HEK293 (cell line): Measurements from ENCODE around the gene TWIST2.

Source experiments
- CTCF ChIA-PET: fragments of 350-600 bp; formaldehyde crosslinking; extraction: SDS; loops from one replicate; lab custom pipeline; 2021; ENCODE audit warnings: antibody characterized with exemption; lab: Yijun Ruan, JAX
- POLR2A ChIA-PET: fragments of 300-600 bp; formaldehyde crosslinking; extraction: SDS; loops from one replicate; lab custom pipeline; 2020; ENCODE audit warnings: antibody characterized with exemption, inconsistent platforms; lab: Yijun Ruan, JAX
- H3K27ac ChIP-seq: fragments of 200-500 bp; sonication (Bioruptor generic); 2 replicates; pipeline ENCODE4 v1.5.1; 2014; ENCODE audit warnings: low read depth, low read length, control low read depth, inconsistent platforms; ENCODE audit errors: extremely low read depth
- H3K36me3 ChIP-seq, 2 experiments: fragments of 200-500 bp in 1 of 2; sonication (Bioruptor generic) in 1 of 2; 1 replicate in 1 of 2; 2 replicates in 1 of 2; pipeline ENCODE4 v1.5.1; 2014 to 2017; ENCODE audit warnings: inconsistent platforms in 2 of 2, low read length in 2 of 2; ENCODE audit not compliant: control insufficient read depth in 2 of 2, insufficient read depth in 1 of 2
- H3K4me1 ChIP-seq: fragments of 200-500 bp; sonication (Bioruptor generic); 2 replicates; pipeline ENCODE4 v1.5.1; 2014; ENCODE audit warnings: mild to moderate bottlenecking, low read length, inconsistent platforms; ENCODE audit not compliant: control insufficient read depth, insufficient read depth
- H3K4me3 ChIP-seq: 2 replicates; pipeline ENCODE4 v1.5.1; 2011; ENCODE audit warnings: low read depth, mild to moderate bottlenecking, control low read depth, low read length, moderate library complexity
- H3K9me3 ChIP-seq: fragments of 200-500 bp; sonication (Bioruptor generic); 2 replicates; pipeline ENCODE4 v1.5.1; 2014; ENCODE audit warnings: low read depth, low read length, inconsistent platforms; ENCODE audit not compliant: control insufficient read depth, insufficient read depth
- OVOL3 ChIP-seq: fragments of 450-650 bp; formaldehyde crosslinking; IDR thresholded peaks from 2 replicates; pipeline ENCODE4 v1.5.1; 2016; ENCODE audit warnings: missing biosample characterization, missing genetic modification characterization
- WT1 ChIP-seq: fragments of 450-650 bp; formaldehyde crosslinking; IDR thresholded peaks from 2 replicates; pipeline ENCODE4 v1.5.1; 2016; ENCODE audit warnings: missing biosample characterization, missing genetic modification characterization
- YY1 ChIP-seq: fragments of 450-650 bp; formaldehyde crosslinking; IDR thresholded peaks from 2 replicates; pipeline ENCODE4 v1.5.1; 2018; ENCODE audit warnings: missing biosample characterization, missing genetic modification characterization
- ZBTB17 ChIP-seq: fragments of 450-650 bp; formaldehyde crosslinking; IDR thresholded peaks from 2 replicates; pipeline ENCODE4 v1.5.1; 2016; ENCODE audit warnings: missing biosample characterization, missing genetic modification characterization
- ZNF10 ChIP-seq: fragments of 450-650 bp; formaldehyde crosslinking; IDR thresholded peaks from 2 replicates; pipeline ENCODE4 v1.5.1; 2017; ENCODE audit warnings: missing biosample characterization, missing genetic modification characterization
- ZNF16 ChIP-seq: fragments of 450-650 bp; formaldehyde crosslinking; IDR thresholded peaks from 2 replicates; pipeline ENCODE4 v1.5.1; 2016; ENCODE audit warnings: low read depth, missing biosample characterization, missing genetic modification characterization
- ZNF169 ChIP-seq: fragments of 450-650 bp; formaldehyde crosslinking; IDR thresholded peaks from 2 replicates; pipeline ENCODE4 v1.5.1; 2016; ENCODE audit warnings: missing biosample characterization, missing genetic modification characterization
- ZNF19 ChIP-seq: fragments of 450-650 bp; formaldehyde crosslinking; IDR thresholded peaks from 2 replicates; pipeline ENCODE4; 2016; ENCODE audit warnings: missing biosample characterization, missing genetic modification characterization, low read depth
- ZNF223 ChIP-seq: fragments of 450-650 bp; formaldehyde crosslinking; IDR thresholded peaks from 2 replicates; pipeline ENCODE4 v1.5.1; 2016; ENCODE audit warnings: missing biosample characterization, missing genetic modification characterization
- ZNF23 ChIP-seq: fragments of 450-650 bp; formaldehyde crosslinking; IDR thresholded peaks from 2 replicates; pipeline ENCODE4 v1.5.1; 2016; ENCODE audit warnings: missing biosample characterization, missing genetic modification characterization, borderline replicate concordance
- ZNF24 ChIP-seq: fragments of 450-650 bp; formaldehyde crosslinking; IDR thresholded peaks from 2 replicates; pipeline ENCODE4 v1.5.1; 2016; ENCODE audit warnings: missing biosample characterization, missing genetic modification characterization
- ZNF292 ChIP-seq: fragments of 450-650 bp; formaldehyde crosslinking; IDR thresholded peaks from 2 replicates; pipeline ENCODE4 v1.5.1; 2016; ENCODE audit warnings: low read depth, missing biosample characterization, missing genetic modification characterization, borderline replicate concordance
- ZNF48 ChIP-seq: fragments of 450-650 bp; formaldehyde crosslinking; IDR thresholded peaks from 2 replicates; pipeline ENCODE4 v1.5.1; 2016; ENCODE audit warnings: missing biosample characterization, missing genetic modification characterization
- ZNF555 ChIP-seq: fragments of 450-650 bp; formaldehyde crosslinking; conservative IDR thresholded peaks from 2 replicates; pipeline ENCODE4 v1.5.1; 2017; ENCODE audit warnings: missing biosample characterization, mild to moderate bottlenecking, missing genetic modification characterization, inconsistent platforms
- ZNF561 ChIP-seq: fragments of 450-650 bp; IDR thresholded peaks from 2 replicates; pipeline ENCODE4 v1.5.1; 2018; ENCODE audit warnings: missing biosample characterization, missing genetic modification characterization, borderline replicate concordance
- ZNF623 ChIP-seq: fragments of 450-650 bp; formaldehyde crosslinking; IDR thresholded peaks from 2 replicates; pipeline ENCODE4 v1.5.1; 2016; ENCODE audit warnings: missing biosample characterization, missing genetic modification characterization
- ZNF626 ChIP-seq: fragments of 450-650 bp; sonication (Bioruptor Pico); formaldehyde crosslinking; IDR thresholded peaks from 2 replicates; pipeline ENCODE4 v1.5.1; 2018; ENCODE audit warnings: missing biosample characterization, missing genetic modification characterization, inconsistent platforms
- ZNF677 ChIP-seq: fragments of 450-650 bp; IDR thresholded peaks from 2 replicates; pipeline ENCODE4 v1.5.0; 2018; ENCODE audit warnings: missing biosample characterization, mild to moderate bottlenecking, missing genetic modification characterization, moderate library complexity
- ZNF76 ChIP-seq: fragments of 450-650 bp; formaldehyde crosslinking; IDR thresholded peaks from 2 replicates; pipeline ENCODE4; 2016; ENCODE audit warnings: low read depth, missing biosample characterization, missing genetic modification characterization, borderline replicate concordance
- ZSCAN30 ChIP-seq: fragments of 450-650 bp; IDR thresholded peaks from 2 replicates; pipeline ENCODE4 v1.5.1; 2018; ENCODE audit warnings: missing biosample characterization, mild to moderate bottlenecking, missing genetic modification characterization, moderate library complexity
- TF ChIP-seq, protein P1 (sequence below): fragments of 450-650 bp; formaldehyde crosslinking; IDR thresholded peaks from 2 replicates; pipeline ENCODE4 v1.5.1; 2016; ENCODE audit warnings: missing biosample characterization, missing genetic modification characterization, borderline replicate concordance
- TF ChIP-seq, protein P2 (sequence below): fragments of 450-650 bp; formaldehyde crosslinking; IDR thresholded peaks from 2 replicates; pipeline ENCODE4 v1.5.1; 2017; ENCODE audit warnings: missing biosample characterization, mild to moderate bottlenecking, missing genetic modification characterization, moderate library complexity

The TWIST2 gene

DNA sequence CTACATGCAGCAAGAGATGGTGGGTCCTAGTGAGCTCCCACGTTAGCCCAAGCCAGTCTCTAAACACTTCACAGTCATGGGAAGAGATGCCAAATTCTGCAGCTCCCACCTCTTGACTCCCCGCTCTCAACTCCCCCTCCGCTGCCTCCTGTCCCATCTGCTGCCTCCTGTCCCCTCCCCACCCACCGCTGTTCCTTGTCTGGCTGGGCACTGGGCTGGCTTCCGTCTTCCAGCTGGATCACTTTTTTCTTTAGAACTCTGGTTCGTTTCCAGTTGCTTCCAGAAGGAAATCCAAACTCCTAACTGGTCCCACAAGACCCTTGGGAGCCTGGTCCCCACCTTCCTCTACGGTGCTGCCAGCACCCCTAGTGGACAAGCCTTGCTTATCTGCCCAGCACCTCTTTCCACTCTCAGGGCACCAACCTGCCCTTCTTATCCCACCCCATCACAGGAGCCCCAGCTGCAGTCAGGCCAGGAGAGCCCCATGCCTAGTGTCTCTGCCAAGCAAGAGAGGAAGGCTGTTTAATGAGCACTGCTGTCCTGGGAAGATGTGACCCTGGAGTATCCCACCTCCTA is 12.1 kb upstream of the TWIST2 start (continued):
- TF ChIP-seq, protein P1, sequence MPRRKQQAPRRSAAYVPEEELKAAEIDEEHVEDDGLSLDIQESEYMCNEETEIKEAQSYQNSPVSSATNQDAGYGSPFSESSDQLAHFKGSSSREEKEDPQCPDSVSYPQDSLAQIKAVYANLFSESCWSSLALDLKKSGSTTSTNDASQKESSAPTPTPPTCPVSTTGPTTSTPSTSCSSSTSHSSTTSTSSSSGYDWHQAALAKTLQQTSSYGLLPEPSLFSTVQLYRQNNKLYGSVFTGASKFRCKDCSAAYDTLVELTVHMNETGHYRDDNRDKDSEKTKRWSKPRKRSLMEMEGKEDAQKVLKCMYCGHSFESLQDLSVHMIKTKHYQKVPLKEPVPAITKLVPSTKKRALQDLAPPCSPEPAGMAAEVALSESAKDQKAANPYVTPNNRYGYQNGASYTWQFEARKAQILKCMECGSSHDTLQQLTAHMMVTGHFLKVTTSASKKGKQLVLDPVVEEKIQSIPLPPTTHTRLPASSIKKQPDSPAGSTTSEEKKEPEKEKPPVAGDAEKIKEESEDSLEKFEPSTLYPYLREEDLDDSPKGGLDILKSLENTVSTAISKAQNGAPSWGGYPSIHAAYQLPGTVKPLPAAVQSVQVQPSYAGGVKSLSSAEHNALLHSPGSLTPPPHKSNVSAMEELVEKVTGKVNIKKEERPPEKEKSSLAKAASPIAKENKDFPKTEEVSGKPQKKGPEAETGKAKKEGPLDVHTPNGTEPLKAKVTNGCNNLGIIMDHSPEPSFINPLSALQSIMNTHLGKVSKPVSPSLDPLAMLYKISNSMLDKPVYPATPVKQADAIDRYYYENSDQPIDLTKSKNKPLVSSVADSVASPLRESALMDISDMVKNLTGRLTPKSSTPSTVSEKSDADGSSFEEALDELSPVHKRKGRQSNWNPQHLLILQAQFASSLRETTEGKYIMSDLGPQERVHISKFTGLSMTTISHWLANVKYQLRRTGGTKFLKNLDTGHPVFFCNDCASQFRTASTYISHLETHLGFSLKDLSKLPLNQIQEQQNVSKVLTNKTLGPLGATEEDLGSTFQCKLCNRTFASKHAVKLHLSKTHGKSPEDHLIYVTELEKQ (tag by site-specific recombination), result no peak
- no peak for TF ChIP-seq ZNF48 (tag by site-specific recombination)

DNA sequence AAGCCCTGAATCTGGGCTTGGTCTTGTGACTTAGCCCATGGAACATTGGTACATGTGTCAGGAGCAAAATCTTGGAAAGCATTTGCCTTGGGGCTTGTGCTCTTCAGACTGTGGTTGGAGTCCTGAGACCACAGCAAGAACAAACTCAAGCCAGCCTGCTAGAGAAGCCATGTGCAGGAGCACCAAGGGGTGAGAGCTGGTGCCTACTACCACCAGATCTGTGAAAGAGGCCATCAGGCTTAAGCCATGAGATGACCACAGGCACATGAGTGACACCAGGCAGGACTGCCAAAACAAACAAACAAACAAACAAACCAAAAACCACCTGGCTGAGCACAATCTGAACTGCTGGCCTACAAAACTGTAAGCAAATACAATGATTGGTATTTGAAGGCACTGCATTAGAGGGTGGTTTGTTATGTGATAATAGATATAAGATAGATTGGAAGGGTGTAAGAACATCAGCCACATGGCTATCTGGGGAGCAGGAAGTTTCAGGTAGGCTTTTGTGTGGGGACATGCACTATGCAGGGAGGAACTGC is 9.0 kb upstream of the TWIST2 start:
- H3K4me3 ChIP-seq, result no peak overlapping the region
- no peaks in the 10 kb centered on the region for H3K9me3 ChIP-seq
- ChIA-PET POLR2A (no interaction called here), CTCF (no interaction called here)
- H3K36me3 ChIP-seq, result no peaks in the 10 kb centered on the region
- TF ChIP-seq ZNF626 (tag by site-specific recombination) (no peak), ZNF76 (tag by site-specific recombination) (no peak), ZNF19 (no peak), ZNF24 (tag by site-specific recombination) (no peak), ZBTB17 (tag by site-specific recombination) (no peak), ZNF623 (tag by site-specific recombination) (no peak), WT1 (tag by site-specific recombination) (no peak), ZNF677 (tag by site-specific recombination) (no peak), OVOL3 (tag by site-specific recombination) (no peak), ZNF555 (no peak), ZNF292 (no peak), ZNF23 (tag by site-specific recombination) (no peak), YY1 (tag by site-specific recombination) (no peak), ZNF223 (tag by site-specific recombination) (no peak)
- TF ChIP-seq, protein P2, sequence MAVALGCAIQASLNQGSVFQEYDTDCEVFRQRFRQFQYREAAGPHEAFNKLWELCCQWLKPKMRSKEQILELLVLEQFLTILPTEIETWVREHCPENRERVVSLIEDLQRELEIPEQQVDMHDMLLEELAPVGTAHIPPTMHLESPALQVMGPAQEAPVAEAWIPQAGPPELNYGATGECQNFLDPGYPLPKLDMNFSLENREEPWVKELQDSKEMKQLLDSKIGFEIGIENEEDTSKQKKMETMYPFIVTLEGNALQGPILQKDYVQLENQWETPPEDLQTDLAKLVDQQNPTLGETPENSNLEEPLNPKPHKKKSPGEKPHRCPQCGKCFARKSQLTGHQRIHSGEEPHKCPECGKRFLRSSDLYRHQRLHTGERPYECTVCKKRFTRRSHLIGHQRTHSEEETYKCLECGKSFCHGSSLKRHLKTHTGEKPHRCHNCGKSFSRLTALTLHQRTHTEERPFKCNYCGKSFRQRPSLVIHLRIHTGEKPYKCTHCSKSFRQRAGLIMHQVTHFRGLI (tag by site-specific recombination), result no peak
- no peak overlapping the region for H3K27ac ChIP-seq
- H3K4me1 ChIP-seq, result no peaks in the 10 kb centered on the region

DNA sequence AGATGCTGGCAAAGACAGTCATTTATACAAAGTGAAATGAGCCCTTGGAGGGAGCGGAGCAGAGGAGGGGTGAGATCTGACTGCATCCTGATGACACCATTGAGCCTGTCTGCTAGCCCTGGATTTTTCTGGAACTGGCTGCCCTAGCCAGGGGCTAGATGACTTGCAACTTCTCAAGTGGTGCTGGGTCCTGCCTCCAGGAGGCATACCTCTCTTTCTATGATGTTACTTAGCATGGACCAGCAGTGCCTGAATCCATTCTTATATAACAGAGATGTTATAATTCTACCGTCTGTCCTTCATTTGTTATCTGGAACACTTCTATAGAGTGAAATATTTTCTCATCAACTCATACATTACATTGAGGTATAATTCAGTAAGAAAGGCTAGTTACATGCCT is 8.5 kb upstream of the TWIST2 start:
- Histone ChIP-seq H3K36me3 (no peaks in the 10 kb centered on the region), H3K4me3 (no peak overlapping the region), H3K27ac (no peak overlapping the region), H3K9me3 (no peaks in the 10 kb centered on the region), H3K4me1 (no peaks in the 10 kb centered on the region)
- no peak for TF ChIP-seq ZNF16 (tag by site-specific recombination)
- TF ChIP-seq ZNF10 (tag by site-specific recombination), result no peak
- no peak for TF ChIP-seq ZNF561
- no peak for TF ChIP-seq ZSCAN30
- TF ChIP-seq ZNF169, result no peak
- ChIA-PET POLR2A (interaction anchor here (0.7 kb wide), 1 partner anchor 133 kb away, joined by 3 read pairs; no protein-coding TSS in a partner anchor), CTCF (no interaction called here)
